Nephron progenitor cell (in vitro differentiated cells): ENCODE measurements around the gene NRG3.
"Not testable (repeated sequence)": the region's sequence is repeated elsewhere in the genome, so short reads cannot be mapped to it uniquely, and the experiment has no call there.

ENCODE experiments used
- DNase-seq: peaks from one replicate; pipeline ENCODE4 v3.0.0; 2021
- H3K27ac Mint-ChIP-seq: 2 replicates; pipeline ENCODE4 v1.8.0; 2021; ENCODE audit warnings: mild to moderate bottlenecking, moderate library complexity, mixed read lengths
- H3K27me3 Mint-ChIP-seq: 2 replicates; pipeline ENCODE4 v1.8.0; 2021; ENCODE audit warnings: mild to moderate bottlenecking, low read depth, mixed read lengths; ENCODE audit not compliant: poor library complexity
- H3K36me3 Mint-ChIP-seq: 2 replicates; pipeline ENCODE4 v1.8.0; 2021; ENCODE audit warnings: low read depth, mixed read lengths
- H3K4me1 Mint-ChIP-seq: 2 replicates; pipeline ENCODE4 v1.8.0; 2021; ENCODE audit warnings: mixed read lengths
- H3K4me3 Mint-ChIP-seq: 2 replicates; pipeline ENCODE4 v1.8.0; 2021; ENCODE audit warnings: mild to moderate bottlenecking, moderate library complexity, mixed read lengths
- H3K9me3 Mint-ChIP-seq: 2 replicates; pipeline ENCODE4 v1.8.0; 2021; ENCODE audit warnings: mild to moderate bottlenecking, moderate library complexity, mixed read lengths
- CTCF ChIP-seq: fragments of 200-600 bp; sonication (generic); IDR thresholded peaks from 2 replicates; pipeline ENCODE4 v1.5.0; 2021; ENCODE audit warnings: antibody characterized with exemption

Gene NRG3

GRCh38 chr10:82331716-82332115 is 456.7 kb downstream of the NRG3 start:
- no peaks in the 10 kb centered on the region for H3K27me3 Mint-ChIP-seq
- no peak for TF ChIP-seq CTCF
- no peaks in the 10 kb centered on the region for H3K9me3 Mint-ChIP-seq
- no peak overlapping the region for H3K4me3 Mint-ChIP-seq
- H3K4me1 Mint-ChIP-seq, result no peaks in the 10 kb centered on the region
- no peak for DNase-seq
- no peaks in the 10 kb centered on the region for H3K36me3 Mint-ChIP-seq
- no peak overlapping the region for H3K27ac Mint-ChIP-seq

- Mint-ChIP-seq H3K27ac (no peak overlapping the region), H3K9me3 (peaks cover 6% of the 10 kb centered on the region), H3K4me3 (no peak overlapping the region), H3K4me1 (no peaks in the 10 kb centered on the region), H3K36me3 (no peaks in the 10 kb centered on the region), H3K27me3 (no peaks in the 10 kb centered on the region)
- DNase-seq, result no peak
- TF ChIP-seq CTCF, result no peak
These were observed 460.8 kb downstream of the NRG3 start for GRCh38 chr10:82335831-82336230.

GRCh38 chr10:82340166-82340565 is 465.2 kb downstream of the NRG3 start:
- TF ChIP-seq CTCF, result no peak
- no peaks in the 10 kb centered on the region for H3K4me1 Mint-ChIP-seq
- no peak for DNase-seq
- no peaks in the 10 kb centered on the region for H3K36me3 Mint-ChIP-seq
- H3K27ac Mint-ChIP-seq, result no peak overlapping the region
- H3K9me3 Mint-ChIP-seq, result peaks cover 6% of the 10 kb centered on the region
- H3K4me3 Mint-ChIP-seq, result no peak overlapping the region
- H3K27me3 Mint-ChIP-seq, result no peaks in the 10 kb centered on the region

GRCh38 chr10:82349590-82349989 is 474.6 kb downstream of the NRG3 start:
- not testable (repeated sequence) for DNase-seq, H3K4me1 Mint-ChIP-seq, H3K4me3 Mint-ChIP-seq, H3K27ac Mint-ChIP-seq, H3K36me3 Mint-ChIP-seq, H3K27me3 Mint-ChIP-seq
- H3K9me3 Mint-ChIP-seq, result peaks cover 11% of the 10 kb centered on the region

GRCh38 chr10:82353381-82353780 is 478.4 kb downstream of the NRG3 start:
- no peak overlapping the region for H3K27ac Mint-ChIP-seq
- no peaks in the 10 kb centered on the region for H3K36me3 Mint-ChIP-seq
- H3K27me3 Mint-ChIP-seq, result no peaks in the 10 kb centered on the region
- DNase-seq, result no peak
- no peaks in the 10 kb centered on the region for H3K4me1 Mint-ChIP-seq
- no peak for TF ChIP-seq CTCF
- no peak overlapping the region for H3K4me3 Mint-ChIP-seq
- peaks cover 11% of the 10 kb centered on the region for H3K9me3 Mint-ChIP-seq

- Mint-ChIP-seq H3K4me3 (no peak overlapping the region), H3K9me3 (no peaks in the 10 kb centered on the region), H3K27me3 (no peaks in the 10 kb centered on the region), H3K4me1 (no peaks in the 10 kb centered on the region), H3K36me3 (no peaks in the 10 kb centered on the region), H3K27ac (peak overlapping the region; percentile 28)
- DNase-seq, result no peak
- no peak for TF ChIP-seq CTCF
These were observed 483.6 kb downstream of the NRG3 start for GRCh38 chr10:82358486-82359099.
